PC-3 (cell line): Measurements from ENCODE around the gene DISC1.

Experiments used
- EZH2 ChIP-seq: fragments of 300-600 bp; sonication (generic); IDR thresholded peaks from one replicate; pipeline ENCODE4 v1.6.1; 2017; ENCODE audit warnings: antibody characterized with exemption, mild to moderate bottlenecking, low read length; ENCODE audit not compliant: unreplicated experiment
- TF ChIP-seq, protein P1 (sequence below): fragments of 300-600 bp; sonication (generic); conservative IDR thresholded peaks from 2 replicates; pipeline ENCODE4 v1.5.1; 2017; ENCODE audit warnings: antibody characterized with exemption, low read depth, mild to moderate bottlenecking, low read length

DNA sequence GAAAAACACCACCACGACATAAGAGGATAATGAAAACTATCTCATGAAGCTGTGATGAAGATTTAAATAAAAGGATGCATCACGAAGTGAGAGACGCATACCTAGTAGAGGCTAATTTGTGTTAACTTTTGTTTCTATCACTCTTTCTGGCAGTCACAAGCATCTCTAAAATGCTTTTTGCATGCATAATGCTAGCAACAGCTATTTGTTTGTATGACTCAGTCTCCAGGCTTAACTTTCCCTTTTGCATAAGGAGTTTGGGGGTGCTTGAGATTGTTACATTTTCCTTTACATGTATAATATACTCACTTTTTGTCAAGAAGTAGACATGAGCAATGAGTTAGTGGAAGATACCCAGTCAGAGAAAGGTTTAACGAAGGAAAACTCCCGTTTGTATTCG is 385.4 kb downstream of the DISC1 start:
- TF ChIP-seq, protein P1, sequence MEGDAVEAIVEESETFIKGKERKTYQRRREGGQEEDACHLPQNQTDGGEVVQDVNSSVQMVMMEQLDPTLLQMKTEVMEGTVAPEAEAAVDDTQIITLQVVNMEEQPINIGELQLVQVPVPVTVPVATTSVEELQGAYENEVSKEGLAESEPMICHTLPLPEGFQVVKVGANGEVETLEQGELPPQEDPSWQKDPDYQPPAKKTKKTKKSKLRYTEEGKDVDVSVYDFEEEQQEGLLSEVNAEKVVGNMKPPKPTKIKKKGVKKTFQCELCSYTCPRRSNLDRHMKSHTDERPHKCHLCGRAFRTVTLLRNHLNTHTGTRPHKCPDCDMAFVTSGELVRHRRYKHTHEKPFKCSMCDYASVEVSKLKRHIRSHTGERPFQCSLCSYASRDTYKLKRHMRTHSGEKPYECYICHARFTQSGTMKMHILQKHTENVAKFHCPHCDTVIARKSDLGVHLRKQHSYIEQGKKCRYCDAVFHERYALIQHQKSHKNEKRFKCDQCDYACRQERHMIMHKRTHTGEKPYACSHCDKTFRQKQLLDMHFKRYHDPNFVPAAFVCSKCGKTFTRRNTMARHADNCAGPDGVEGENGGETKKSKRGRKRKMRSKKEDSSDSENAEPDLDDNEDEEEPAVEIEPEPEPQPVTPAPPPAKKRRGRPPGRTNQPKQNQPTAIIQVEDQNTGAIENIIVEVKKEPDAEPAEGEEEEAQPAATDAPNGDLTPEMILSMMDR = no peak
- no peak for TF ChIP-seq EZH2
